GM18507 (cell line): Measurements from ENCODE around the gene KRTAP12-4.
"Not testable (repeated sequence)": the region's sequence is repeated elsewhere in the genome, so short reads cannot be mapped to it uniquely, and the experiment has no call there.

Experiments used
- DNase-seq: peaks from one replicate; pipeline ENCODE4 v3.0.0; 2011; ENCODE audit warnings: low read depth; ENCODE audit not compliant: insufficient read length; ENCODE audit errors: extremely low spot score
- FAIRE-seq: peaks from 2 replicates; lab custom pipeline; 2011; peaks lifted over from hg19 to GRCh38; lab: Jason Lieb, UNC

KRTAP12-4 gene

GRCh38 chr21:44638506-44639330, 15.7 kb downstream of the KRTAP12-4 start:
- not testable (repeated sequence) for FAIRE-seq, DNase-seq

GRCh38 chr21:44637851-44638348, 16.6 kb downstream of the KRTAP12-4 start:
- not testable (repeated sequence) for DNase-seq, FAIRE-seq

- no peak for DNase-seq
- FAIRE-seq: no peak
Observed at GRCh38 chr21:44637018-44637850, 17.2 kb downstream of the KRTAP12-4 start, which contains the start of gene KRTAP10-10. KRTAP10-10 (plus strand) TSS chr21:44637356; CDS start chr21:44637418, 62 bp downstream.

DNA sequence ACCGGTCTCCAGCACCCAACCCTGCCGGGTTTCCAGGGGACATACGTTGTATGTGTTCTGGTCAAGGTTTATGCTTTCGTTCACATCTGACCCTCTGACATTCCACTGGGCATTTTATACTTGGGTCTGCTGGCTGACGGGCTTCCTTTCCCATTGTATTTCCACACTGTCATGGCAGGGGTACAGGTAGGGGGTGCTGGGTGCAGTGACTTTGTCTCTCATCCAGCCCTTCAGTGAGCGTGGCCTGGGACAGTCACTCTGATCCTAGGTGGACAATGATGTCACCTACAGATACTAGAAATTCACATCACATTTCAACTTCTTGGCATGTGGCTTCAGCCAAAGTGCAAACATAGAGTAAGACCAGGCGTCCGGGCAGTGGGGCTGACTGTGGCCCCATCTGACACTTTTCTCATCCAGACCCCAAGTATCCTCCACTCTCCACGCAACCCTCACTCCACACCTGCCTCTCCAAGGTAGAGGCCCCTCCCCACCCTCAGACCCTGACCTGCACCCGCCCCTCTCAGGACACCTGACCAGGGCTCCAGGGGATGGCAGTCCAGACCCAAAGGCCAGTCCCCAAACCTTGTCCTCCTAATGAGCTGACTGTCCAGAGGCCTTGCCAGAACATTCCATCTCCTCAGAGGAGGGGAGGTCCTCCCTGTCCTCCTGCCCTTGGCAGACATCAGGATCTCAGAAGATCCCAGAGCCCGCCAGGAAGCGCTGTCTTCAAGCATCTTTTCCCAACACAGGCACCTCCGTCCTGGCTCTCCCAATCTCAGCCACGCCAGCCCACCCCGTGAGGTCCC, 18.0 kb downstream of the KRTAP12-4 start:
- DNase-seq (no peak), FAIRE-seq (no peak)

DNA sequence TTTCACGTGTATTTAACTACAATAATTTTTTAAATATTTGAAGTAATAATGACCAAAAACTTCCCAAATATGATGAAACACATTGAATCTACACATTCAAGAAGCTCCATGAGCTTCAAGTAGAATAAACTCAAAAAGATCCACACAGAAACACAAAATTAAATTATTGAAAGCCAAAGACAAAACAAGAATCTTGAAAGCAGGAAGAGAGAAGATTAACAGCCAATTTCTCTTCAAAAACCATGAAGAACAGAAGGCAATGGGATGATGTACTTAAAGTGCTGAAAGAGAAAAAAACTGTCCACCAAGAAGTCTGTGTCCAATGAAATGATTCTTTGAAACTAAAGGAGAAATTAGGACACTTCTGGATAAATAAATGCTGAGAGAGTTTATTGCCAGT, 22.4 kb downstream of the KRTAP12-4 start:
- no peak for DNase-seq
- no peak for FAIRE-seq

GRCh38 chr21:44630440-44630839, 24.0 kb downstream of the KRTAP12-4 start:
- DNase-seq (no peak), FAIRE-seq (no peak)

GRCh38 chr21:44628707-44629391, 25.6 kb downstream of the KRTAP12-4 start:
- FAIRE-seq: no peak
- no peak for DNase-seq

DNA sequence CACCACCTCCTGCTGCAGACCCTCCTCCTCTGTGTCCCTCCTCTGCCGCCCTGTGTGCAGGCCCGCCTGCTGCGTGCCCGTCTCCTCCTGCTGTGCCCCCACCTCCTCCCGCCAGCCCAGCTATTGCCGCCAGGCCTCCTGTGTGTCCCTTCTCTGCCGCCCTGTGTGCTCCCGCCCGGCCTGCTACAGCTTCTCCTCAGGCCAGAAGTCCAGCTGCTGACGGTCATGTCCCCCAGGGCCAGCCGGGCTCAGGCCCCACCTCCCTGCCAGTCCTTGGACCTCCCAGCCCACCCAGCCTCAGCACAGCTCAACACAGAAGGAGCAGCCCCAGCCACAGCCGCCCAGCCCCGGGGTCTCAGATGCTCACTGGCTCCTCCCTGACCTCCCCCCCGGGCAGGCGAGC, 26.6 kb downstream of the KRTAP12-4 start:
- DNase-seq, FAIRE-seq: not testable (repeated sequence)

DNA sequence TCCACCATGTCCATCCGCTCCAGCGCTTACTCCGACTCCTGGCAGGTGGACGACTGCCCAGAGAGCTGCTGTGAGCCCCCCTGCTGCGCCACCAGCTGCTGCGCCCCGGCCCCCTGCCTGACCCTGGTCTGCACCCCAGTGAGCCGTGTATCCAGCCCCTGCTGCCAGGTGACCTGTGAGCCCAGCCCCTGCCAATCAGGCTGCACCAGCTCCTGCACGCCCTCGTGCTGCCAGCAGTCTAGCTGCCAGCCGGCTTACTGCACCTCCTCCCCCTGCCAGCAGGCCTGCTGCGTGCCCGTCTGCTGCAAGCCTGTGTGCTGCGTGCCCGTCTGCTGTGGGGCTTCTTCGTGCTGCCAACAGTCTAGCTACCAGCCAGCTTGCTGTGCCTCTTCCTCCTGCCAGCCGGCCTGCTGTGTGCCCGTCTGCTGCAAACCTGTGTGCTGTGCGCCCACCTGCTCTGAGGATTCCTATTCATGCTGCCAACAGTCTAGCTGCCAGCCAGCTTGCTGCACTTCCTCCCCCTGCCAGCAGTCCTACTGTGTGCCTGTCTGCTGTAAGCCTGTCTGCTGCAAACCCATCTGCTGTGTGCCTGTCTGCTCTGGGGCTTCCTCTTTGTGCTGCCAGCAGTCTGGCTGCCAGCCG, 27.2 kb downstream of the KRTAP12-4 start:
- not testable (repeated sequence) for FAIRE-seq

DNA sequence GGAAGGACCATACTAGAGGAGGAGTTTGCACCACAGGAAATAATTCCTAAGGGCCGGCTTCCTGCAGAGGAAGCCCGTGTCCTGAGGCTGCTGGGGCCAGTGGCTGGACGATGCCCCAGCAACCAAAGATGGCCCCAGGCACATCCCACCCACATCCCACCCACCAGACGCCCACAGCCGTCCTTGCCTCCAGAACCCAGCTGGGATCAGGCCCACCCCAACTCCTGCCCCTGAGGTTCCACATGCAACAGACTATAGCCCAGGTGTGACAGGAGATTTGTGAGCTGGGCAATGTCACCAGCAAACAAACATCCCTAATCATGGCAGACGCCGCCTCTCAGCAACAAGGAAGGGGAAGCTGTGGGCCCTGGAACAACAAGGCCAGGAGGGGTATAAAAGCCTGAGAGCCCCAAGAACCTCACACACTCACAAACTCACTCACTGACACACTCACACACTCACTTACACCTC, 27.8 kb downstream of the KRTAP12-4 start, which contains the start of gene KRTAP10-9:
KRTAP10-9 (plus strand) TSS at position 421 of the 471 bp plus-strand sequence. CDS start 79 bp downstream, outside the sequence.
- FAIRE-seq (no peak), DNase-seq (no peak)

More for the DNA sequence above, 27.2 kb downstream of the KRTAP12-4 start:
- not testable (repeated sequence) for DNase-seq

DNA sequence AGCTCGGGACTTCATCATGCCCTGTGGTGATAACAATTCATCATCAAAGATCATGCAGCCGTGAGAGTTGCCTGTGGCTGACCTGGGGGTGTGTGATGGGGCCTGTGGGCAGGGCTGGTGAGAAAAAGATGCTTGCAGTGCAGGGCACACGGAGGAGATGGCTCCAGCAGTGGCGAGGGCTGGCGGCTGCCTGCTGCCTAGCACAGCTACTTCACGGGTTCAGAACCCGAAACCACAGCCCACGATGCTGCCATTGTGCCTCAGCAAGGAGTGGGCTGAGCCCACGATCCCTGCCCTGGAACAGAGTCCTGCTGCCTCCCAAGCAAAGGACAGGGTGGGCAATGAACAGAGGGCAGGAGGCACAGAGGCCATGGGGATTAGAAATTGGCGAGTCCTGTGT, 28.2 kb downstream of the KRTAP12-4 start:
- FAIRE-seq: no peak
- DNase-seq: no peak

GRCh38 chr21:44625756-44626155, 28.7 kb downstream of the KRTAP12-4 start:
- FAIRE-seq: no peak
- no peak for DNase-seq

- DNase-seq: no peak
- FAIRE-seq: no peak
Observed at GRCh38 chr21:44623575-44623974, 30.9 kb downstream of the KRTAP12-4 start.

GRCh38 chr21:44619886-44620285, 34.6 kb downstream of the KRTAP12-4 start:
- DNase-seq: no peak
- FAIRE-seq: no peak

DNA sequence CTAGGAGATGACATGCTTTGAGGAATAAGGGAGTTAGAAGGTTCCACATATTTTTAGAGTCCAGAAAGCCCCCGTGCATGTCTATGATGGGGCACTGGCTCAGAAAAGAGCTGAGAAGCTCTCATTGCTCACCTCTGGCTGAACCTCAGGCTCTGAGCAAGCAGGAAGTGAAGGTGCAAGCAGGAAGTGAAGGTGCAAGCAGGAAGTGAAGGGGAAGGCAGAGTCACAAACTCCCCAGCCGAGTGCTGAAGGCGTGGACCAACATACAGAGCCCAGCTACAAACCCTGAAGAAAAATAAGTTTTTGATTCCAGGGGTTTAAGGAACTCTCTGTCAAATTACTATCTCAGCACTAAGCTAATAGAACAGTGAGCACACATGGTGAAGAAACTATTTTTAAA, 35.5 kb downstream of the KRTAP12-4 start:
- DNase-seq (no peak), FAIRE-seq (no peak)

DNA sequence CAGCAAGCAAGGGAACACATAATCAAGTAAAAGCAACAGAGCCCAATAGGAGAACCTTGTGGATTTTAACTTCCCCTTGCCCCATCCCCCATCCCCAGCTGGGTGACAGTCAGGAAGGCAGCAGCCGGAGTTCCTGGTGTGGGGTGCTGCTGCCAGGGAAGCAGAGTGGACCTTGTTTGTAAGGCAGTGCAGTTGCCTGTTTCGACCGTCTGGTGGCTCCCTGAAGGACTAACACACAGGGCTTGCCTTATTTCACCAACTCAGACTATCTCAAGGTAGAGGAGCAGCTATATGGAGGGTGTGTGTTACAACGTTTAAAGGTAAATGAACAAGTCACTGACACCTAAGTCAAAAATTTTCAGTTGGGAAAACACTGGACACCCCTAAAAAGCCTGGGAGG, 36.0 kb downstream of the KRTAP12-4 start:
- FAIRE-seq (no peak), DNase-seq (no peak)

DNA sequence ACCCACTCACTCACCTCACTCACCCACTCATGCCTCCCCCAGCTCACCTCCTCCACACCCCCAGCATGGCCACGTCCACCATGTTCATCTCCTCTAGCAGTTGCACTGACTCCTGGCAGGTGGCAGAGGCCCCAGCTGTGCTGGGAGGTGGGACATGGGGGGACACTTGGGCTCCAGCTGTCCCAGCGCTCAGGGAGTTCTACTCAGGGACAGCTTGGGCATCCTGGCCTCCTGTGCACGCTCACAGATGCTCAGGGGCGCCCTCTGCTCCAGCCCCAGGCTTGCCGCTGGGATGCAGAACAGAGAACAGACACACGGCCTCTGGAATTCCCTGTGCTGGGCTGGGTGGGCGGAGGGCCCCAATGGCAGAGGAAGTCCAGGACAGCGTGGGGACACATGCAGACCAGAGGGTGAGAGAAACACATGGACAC, 37.4 kb downstream of the KRTAP12-4 start:
- DNase-seq (no peak), FAIRE-seq (no peak)

- FAIRE-seq (no peak), DNase-seq (no peak)
Observed at GRCh38 chr21:44616591-44616926, 37.9 kb downstream of the KRTAP12-4 start.
